GM18520 (cell line): ENCODE data around the gene GPC1.

Source experiments
- ATAC-seq: cut with Tn5 transposase; IDR thresholded peaks from one replicate; pipeline ENCODE4 v1.9.1; 2021; ENCODE audit not compliant: unreplicated experiment

GPC1 gene

DNA sequence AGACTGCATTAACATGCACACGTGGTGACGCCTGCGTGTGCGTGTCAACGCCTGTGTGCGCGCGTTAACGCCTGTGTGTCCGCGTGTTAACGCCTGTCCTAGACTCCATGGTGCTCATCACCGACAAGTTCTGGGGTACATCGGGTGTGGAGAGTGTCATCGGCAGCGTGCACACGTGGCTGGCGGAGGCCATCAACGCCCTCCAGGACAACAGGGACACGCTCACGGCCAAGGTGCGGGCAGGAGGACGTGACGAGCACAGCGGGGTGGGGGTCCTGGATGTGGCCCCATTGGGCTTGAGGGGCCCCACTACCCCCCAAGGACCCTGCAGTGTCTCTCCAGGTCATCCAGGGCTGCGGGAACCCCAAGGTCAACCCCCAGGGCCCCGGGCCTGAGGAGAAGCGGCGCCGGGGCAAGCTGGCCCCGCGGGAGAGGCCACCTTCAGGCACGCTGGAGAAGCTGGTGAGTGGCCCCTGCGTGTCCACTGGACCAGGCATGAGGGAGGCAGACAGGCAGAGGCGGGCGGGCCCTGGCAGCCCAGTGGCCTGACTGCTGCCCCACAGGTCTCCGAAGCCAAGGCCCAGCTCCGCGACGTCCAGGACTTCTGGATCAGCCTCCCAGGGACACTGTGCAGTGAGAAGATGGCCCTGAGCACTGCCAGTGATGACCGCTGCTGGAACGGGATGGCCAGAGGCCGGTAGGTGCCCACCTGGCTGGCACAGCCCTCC, 29.2 kb downstream of the GPC1 start:
- no peak for ATAC-seq

DNA sequence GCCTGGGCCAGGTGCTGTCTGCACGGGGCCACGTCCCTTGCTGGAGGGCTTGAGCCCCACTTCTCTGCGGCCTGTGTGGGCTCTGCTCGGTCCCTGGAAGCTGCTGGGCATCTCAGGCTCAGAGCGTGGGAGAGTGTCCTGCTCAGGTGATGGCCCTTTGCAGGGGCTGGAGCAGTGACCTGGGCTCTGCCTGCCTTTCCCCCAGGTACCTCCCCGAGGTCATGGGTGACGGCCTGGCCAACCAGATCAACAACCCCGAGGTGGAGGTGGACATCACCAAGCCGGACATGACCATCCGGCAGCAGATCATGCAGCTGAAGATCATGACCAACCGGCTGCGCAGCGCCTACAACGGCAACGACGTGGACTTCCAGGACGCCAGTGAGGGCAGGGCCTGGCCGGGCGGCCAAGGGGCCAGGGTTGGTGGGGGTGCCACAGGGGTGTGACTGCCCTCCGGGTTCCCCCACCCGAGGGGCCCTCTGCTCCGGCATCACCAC, 29.9 kb downstream of the GPC1 start:
- ATAC-seq, result no peak

DNA sequence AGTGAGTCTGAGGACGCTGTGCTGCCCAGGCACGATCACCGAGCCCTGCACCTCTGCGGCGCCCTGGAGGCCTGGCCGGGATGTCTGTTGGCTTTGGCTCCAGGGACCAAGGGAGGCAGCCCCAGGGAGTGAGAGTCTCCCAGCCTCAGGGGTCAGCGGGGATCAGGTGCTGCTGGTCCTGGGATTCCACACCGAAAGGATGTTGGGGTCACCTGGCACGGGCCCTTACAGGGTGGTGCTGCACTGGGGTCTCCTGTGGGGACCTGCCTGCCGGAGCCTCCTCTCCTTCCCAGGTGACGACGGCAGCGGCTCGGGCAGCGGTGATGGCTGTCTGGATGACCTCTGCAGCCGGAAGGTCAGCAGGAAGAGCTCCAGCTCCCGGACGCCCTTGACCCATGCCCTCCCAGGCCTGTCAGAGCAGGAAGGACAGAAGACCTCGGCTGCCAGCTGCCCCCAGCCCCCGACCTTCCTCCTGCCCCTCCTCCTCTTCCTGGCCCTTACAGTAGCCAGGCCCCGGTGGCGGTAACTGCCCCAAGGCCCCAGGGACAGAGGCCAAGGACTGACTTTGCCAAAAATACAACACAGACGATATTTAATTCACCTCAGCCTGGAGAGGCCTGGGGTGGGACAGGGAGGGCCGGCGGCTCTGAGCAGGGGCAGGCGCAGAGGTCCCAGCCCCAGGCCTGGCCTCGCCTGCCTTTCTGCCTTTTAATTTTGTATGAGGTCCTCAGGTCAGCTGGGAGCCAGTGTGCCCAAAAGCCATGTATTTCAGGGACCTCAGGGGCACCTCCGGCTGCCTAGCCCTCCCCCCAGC, 30.5 kb downstream of the GPC1 start:
- ATAC-seq, result no peak

DNA sequence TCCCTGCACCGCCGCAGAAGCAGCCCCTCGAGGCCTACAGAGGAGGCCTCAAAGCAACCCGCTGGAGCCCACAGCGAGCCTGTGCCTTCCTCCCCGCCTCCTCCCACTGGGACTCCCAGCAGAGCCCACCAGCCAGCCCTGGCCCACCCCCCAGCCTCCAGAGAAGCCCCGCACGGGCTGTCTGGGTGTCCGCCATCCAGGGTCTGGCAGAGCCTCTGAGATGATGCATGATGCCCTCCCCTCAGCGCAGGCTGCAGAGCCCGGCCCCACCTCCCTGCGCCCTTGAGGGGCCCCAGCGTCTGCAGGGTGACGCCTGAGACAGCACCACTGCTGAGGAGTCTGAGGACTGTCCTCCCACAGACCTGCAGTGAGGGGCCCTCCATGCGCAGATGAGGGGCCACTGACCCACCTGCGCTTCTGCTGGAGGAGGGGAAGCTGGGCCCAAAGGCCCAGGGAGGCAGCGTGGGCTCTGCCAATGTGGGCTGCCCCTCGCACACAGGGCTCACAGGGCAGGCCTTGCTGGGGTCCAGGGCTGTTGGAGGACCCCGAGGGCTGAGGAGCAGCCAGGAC, 31.2 kb downstream of the GPC1 start:
- ATAC-seq, result no peak

DNA sequence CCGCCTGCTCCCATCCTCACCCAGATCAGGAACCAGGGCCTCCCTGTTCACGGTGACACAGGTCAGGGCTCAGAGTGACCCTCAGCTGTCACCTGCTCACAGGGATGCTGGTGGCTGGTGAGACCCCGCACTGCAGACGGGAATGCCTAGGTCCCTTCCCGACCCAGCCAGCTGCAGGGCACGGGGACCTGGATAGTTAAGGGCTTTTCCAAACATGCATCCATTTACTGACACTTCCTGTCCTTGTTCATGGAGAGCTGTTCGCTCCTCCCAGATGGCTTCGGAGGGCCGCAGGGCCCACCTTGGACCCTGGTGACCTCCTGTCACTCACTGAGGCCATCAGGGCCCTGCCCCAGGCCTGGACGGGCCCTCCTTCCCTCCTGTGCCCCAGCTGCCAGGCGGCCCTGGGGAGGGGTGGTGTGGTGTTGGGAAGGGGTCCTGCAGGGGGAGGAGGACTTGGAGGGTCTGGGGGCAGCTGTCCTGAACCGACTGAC, 31.7 kb downstream of the GPC1 start:
- no peak for ATAC-seq

DNA sequence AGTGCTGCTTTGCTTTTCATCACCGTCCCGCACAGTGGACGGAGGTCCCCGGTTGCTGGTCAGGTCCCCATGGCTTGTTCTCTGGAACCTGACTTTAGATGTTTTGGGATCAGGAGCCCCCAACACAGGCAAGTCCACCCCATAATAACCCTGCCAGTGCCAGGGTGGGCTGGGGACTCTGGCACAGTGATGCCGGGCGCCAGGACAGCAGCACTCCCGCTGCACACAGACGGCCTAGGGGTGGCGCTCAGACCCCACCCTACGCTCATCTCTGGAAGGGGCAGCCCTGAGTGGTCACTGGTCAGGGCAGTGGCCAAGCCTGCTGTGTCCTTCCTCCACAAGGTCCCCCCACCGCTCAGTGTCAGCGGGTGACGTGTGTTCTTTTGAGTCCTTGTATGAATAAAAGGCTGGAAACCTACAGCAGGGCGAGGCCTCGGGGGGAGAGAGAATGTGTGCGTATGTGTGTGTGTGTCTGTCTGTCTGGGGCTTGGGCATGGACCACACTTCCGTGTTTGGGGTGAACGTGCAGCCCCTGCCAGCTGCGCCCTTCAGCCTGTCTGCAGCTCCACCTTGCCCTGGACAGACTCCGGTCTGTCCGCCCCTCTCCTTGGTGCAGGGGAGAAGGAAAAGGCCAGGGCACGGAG, 32.3 kb downstream of the GPC1 start:
- ATAC-seq, result no peak

DNA sequence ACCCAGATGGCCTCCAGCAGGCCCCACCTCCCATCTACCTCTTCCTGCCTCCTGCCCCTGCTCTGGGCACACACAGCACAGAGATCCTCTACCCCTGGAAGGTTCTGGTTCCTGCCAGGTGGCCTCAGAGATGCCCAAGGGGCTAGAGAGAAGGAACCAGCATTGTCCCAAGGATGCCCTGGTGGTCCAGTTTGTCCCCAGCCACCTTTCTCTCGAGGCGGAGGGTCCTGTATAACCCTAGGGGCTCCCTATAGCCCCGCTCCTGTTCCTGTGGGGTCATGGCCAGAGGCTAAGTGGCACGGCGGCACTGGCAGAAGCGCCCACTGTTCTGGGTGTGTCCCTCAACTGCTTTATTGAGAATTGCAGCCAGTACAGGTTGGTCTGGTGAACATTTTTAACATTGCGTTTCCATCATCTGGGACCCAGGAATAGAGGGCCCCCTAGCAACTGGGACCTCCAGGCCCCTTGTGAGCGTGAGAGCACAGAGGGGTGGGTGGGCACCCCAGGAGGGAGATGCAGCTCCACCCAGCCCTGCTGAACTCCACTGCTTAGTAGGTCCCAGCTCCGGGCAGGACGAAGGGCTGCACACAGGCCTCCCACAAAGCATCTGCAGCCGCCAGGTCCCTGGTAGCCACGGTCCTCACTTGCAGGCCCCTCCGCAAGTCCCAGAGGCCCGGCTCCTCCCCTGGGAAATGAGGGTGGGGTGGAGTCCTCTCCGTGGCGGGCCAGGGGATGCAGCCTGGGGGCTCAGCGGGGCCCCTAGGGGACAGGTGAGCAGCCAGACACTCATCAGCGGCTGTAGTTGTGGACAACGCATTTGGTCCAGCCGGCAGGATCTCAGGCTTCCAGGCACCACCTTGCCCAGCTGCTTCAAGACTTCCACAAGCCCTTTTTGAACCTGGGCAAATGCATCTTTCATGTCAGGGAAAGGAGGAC, 33.1 kb downstream of the GPC1 start:
- ATAC-seq, result no peak

DNA sequence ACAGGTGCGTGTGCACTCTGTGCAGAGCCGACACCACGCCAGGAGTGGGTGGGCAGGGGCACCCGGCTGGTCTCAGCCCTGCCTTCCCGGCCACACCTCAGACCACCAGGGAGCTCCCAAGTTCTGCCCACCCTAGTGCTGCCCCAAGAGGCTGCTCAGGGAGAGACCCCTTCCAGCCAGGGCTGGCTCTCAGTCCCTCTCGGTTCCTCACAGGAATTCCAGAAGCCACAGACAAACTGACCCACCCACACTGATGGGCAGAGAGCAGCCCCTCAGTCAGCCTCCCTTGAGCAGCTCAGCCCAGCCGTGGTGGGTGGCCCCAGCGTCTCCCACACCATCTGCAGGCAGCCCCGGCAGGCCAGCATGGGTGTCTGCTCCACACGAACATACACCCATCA, 33.8 kb downstream of the GPC1 start:
- ATAC-seq, result no peak

DNA sequence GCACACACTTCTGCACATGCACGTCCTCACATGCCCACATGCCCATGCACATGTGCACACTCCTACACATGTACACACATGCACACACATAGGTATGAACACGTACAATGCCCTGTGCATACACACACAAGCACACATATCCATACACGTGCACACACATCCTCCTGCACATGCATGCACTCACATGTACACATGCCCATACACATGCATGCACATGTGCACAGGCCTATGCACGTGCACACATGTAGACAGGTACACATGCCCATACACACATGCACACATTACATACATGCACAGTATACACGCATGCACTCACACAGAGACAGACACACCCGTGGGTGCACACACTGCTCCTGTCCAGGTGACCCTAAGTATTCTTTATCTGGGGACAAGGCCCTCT, 34.3 kb downstream of the GPC1 start:
- ATAC-seq, result no peak

DNA sequence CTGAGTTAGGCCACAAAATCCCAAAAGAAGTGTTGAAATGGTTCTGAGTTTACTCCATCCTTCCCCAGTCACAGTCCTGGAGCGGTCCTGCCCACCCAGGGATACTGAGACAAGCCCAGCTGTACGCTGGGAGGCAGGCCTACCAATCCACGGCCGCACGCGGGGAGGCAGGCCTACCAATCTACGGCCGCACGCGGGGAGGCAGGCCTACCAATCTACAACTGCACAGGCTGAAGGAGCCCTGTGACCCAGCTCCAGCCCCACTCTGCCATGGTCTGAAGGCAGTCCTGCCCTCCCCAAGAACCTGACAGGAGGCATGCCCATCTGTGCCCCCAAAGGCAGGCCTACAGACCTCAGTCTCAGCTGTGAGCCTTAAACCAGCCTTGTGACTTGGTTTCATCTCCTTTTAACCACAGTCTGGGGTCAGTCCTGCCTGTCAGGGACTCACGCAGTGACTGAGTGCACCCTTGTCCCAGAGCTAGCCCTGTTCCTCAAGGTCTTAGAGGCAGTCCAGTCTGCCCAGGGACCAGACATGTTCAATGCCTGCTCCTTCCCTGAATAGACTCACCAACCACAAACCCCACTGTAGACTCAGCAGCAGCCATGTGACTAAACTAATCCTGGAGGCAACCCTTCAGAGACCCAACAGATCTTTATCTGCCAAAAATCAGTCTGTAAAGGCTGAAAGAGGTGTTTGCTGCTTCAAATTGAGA, 36.8 kb downstream of the GPC1 start:
- no peak for ATAC-seq

DNA sequence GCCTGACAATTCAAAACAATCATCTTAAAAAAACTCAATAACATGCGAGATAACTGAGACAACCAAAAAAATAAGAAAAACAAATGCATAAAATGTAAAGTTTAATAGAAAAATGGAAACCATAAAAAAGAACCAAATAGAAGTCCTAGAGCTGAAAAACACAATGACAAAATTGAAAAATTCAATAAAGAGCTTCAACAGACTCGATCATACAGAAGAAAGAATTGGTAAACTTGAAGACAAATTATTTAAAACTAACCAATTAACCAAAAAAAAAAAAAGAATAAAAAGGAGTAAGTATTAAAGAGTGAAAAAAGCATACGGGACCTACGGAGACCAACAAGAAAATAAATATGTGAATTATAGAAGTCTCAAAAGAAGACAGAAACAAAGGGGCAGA, 37.7 kb downstream of the GPC1 start:
- ATAC-seq, result no peak

DNA sequence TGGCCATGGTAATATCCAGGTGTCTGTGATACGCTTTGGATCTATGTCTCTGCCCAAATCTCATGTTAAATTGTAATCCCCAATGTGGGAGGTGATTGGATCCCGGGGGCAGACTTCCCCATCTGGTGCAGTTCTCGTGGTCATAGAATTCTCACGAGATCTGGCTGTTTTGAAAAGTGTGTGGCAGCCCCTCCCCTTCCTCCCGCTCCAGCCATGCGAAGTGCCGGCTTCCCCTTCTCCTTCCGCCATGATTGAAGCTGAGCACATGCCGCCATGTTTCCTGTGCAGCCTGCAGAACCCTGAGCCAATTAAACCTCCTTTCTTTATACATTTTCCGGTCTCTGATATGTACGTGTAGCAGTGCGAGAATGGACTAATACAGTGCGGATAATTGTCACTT, 42.5 kb downstream of the GPC1 start:
- ATAC-seq, result no peak

DNA sequence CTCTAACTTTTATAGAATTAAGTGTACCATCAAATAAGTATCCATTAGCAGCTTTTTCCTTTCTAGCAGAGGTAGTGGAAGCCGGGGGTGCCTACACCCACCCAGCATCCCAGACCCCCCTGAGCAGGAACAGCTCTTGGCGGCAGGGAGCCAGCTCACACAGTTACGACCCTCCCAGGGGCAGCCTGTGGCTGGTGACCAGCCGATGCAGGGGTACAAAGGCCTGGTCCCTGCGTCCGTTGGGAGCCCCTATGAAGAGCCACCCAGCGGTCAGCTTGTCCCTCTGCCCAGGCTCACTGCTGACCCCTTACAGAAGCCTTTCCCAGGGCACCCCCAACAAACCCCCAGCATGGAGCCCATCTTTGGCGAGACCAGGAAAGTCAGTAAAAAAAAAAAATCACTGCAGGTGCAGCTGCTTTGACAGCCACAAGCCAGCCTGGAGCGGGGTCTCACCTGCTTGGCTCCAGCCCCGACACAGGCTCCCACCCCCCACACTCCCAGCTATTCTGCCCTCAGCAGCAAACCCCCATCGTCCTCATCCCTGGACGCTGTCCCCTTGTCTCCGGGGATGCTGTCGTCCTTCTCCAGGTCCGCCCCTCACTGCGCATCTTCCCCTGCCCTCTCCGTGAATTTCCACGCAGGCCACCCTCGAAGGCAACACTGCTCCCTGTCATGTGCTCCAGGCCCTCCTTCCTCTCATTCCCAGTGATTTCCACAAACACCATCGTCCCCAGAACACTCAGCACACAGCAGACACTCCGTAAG, 43.1 kb downstream of the GPC1 start:
- ATAC-seq, result no peak

DNA sequence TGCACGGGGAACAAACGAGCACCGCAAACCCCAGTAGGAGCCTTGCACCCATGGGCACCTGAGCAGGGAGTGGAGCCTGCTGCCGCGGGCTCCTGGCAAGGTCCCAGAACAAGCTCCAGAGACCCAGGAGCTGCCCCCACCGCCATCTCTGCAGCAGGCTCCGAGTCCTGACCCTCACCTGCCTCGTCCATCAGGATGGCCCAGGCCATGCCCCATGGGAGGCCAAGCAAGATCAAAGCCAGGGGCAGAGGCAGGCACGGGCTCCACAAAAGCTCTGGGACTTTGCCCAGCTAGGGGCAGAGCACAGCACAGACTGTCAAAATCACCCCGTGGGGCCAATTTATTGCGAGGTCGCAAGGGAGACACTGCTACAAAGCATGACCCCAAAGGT, 43.6 kb downstream of the GPC1 start:
- no peak for ATAC-seq

DNA sequence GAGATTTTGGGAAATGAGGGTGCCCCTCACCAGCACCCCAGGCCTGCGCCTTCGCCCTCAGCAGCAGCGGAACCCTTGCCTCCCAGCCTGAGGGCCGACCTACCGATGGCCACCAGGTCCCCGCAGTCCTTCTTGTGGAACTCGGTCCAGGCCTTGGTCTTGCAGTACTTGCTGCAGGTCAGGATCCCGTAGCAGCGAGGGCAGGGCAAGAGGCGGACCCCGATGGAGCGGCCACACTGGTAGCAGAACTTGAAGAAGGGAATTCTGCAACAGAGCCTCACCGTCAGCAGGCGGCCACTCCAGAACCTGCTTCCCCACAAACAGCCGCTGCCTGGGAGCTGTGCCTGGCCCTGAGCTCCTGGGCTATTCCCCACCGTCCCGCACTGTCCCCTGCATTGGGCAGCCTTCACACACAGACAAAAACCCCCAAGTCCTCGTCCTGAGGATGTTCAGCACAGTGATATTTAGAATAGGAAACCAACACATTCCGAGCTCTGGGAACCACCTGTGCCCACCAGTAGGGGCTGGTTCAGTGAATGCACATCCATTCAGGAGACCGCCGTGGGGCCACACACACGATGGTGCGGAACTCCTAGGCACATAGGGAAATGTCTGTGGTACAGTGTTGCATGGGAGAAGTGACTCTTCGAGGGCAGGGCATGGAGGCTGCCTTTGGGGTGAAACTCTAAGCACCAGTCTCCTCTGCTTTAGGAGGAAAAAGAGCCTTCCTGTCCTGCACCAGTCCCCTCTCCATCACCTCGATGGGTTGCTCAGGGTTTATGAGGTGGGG, 45.6 kb downstream of the GPC1 start:
- no peak for ATAC-seq

DNA sequence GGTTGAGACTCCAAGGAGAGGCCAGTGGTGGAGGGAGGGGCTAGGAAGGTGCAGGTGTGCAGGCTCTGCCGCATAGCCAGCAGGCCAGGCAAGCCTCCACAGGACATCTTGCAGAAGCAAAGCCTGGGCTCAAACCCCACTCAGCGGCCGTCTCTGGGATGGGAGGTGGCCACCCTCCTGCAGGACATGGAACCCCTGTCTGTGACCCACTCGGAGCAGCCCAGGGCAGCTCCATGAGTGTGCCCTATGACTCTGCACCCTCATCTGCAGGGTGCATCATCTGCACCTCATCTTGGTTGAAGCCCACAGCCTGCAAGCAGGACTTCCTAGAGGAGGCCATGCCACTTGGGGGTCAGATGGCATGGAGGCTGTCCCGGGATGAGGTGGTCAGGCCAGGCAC, 46.3 kb downstream of the GPC1 start:
- ATAC-seq, result no peak

DNA sequence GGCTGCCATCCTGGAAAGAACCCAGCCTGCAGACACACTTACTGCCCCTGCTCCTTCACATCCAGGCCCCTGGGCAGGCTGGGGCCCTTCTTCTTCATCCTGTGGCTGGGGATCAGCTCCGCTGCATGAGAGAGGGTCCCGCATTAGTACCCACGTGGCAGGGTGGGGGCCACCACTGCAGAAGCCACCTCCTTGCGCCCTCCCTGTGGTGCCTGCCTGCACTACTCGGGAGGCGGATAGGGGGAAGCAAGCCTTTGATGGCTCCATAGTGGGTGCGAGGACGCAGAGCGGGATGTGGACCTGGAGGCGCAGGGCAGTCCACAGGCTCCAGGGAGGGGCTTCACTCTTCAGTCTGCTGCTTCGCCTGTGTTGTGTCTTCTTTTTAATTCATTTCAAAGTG, 46.7 kb downstream of the GPC1 start:
- ATAC-seq, result no peak

DNA sequence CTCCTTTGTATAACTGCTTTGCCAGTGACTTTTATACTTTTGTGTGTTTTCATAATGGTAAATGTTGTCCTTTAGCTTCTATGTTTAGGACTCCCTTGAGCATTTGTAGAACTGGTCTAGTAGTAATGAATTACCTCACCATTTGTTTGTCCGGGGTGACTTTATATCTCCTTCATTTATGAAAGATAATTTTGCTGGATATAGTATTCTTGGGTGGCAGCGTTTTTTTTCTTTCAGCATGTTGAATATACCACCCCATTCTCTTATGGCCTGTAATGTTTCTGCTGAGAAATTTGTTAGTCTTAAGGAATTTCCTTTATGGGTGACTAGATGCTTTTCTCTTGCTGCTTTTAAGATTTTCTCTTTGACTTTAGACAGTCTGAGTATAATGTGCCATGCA, 56.0 kb downstream of the GPC1 start:
- ATAC-seq, result no peak
